Activated naive CD8-positive, alpha-beta T cell (primary cell): ENCODE results near the gene NPHP1.
"Not testable (repeated sequence)": the region's sequence is repeated elsewhere in the genome, so short reads cannot be mapped to it uniquely, and the experiment has no call there.

Experiments
- H3K27ac Mint-ChIP-seq: one replicate; pipeline ENCODE4 v1.8.0; 2021; ENCODE audit warnings: mixed read lengths
- H3K27me3 Mint-ChIP-seq: one replicate; pipeline ENCODE4 v1.8.0; 2021; ENCODE audit warnings: mixed read lengths
- H3K36me3 Mint-ChIP-seq: one replicate; pipeline ENCODE4 v1.8.0; 2021; ENCODE audit warnings: mixed read lengths
- H3K4me1 Mint-ChIP-seq: one replicate; pipeline ENCODE4 v1.8.0; 2021; ENCODE audit warnings: low read depth, mixed read lengths
- H3K4me3 Mint-ChIP-seq: one replicate; pipeline ENCODE4 v1.8.0; 2021; ENCODE audit warnings: mild to moderate bottlenecking, mixed read lengths
- H3K9me3 Mint-ChIP-seq: one replicate; pipeline ENCODE4 v1.8.0; 2021; ENCODE audit warnings: low read depth, mixed read lengths

NPHP1 gene

GRCh38 chr2:110204408-110205385 lies at the start of gene NPHP1:
Gene NPHP1, minus strand, starts transcription at chr2:110205013. Its CDS starts 45 bp downstream, at chr2:110204968.
- H3K27me3 Mint-ChIP-seq = no peaks in the 10 kb centered on the region
- peaks cover 21% of the 10 kb centered on the region for H3K4me1 Mint-ChIP-seq
- peak within 1 kb of the TSS; percentile 96 for H3K4me3 Mint-ChIP-seq
- H3K36me3 Mint-ChIP-seq = peaks cover 3% of the 10 kb centered on the region
- H3K27ac Mint-ChIP-seq = peak within 1 kb of the TSS; percentile 78
- no peaks in the 10 kb centered on the region for H3K9me3 Mint-ChIP-seq

DNA sequence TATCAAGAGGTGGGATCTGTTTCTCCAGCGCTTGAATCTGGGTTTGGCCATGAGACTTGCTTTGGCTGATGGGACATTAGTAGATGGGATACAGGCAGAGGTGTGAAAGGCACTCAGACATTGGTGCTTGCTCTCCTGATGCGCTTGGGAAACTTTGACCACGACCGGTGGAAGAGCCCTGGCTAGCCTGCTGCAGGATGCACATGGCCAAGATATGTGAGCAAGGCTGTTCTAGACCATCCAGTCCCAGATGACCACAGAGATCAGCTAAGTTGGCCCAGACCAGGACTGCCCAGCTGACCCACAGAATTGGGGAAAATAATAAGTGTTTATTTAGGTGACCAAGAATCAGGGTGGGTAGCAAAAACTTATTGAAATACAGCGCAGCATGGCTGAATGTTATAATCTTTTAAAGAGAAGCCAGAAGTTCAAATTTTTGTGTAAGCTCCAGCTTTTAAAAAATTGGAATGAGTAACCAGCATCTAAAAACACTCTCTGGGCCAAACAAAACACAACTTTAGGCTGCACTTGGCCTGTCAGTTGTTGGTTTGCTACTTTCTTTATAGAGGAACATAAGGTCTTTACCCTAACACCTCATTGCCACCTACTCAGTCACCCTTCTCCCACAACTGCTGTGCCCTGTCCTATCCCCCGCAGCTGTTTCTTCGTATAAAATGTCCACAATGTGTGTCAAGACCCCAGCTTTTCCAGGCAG lies 43.4 kb upstream of the NPHP1 start:
- not testable (repeated sequence) for H3K4me1 Mint-ChIP-seq, H3K27ac Mint-ChIP-seq, H3K9me3 Mint-ChIP-seq, H3K27me3 Mint-ChIP-seq, H3K36me3 Mint-ChIP-seq, H3K4me3 Mint-ChIP-seq

DNA sequence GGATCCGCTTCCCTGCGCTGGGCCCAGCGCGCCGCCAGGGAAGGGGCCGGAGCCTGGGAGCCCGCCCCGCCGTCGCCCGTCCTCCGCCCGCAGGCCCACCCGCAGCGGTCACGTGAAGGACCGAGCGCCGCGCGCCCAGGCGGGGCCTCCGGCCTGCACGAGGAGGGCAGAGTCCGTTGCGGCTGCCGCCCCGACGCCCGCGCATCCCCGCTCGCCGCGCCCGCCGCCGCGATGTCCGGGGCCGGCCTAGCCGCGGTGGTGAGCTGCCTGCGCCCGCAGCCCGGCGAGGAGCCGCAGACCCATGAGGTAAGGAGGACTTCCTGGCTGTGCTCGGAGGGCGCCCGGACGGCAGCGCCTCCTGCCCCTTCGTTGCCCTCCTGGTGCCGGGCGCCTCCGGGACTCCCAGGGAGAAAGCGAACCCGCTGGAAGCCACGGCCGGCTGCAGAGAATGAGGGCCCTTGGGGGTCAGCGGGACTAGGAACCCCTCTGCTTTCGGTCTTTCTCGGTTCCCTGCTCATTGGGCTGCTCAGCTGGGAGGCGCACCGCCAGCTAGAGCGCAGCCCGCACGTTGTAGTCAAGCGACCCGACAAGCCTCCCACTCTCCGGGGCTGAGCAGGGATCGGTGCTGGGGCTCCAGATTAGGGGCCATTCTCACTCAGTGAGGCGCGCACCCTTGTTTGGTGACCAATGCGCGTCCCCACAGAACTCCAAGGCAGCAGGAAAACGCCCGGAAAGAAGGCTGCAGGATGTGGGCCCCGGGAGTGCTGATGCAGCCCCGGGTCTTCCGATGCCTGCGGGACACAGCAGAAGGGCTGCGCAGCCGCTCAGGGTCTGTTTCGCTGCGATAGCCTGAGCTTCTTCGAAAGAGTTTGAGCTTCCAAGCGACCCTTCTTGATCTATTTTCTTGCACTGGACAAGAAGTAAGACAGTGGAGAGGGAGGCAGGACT lies 40.9 kb upstream of the NPHP1 start:
- H3K36me3 Mint-ChIP-seq = not testable (repeated sequence)

GRCh38 chr2:110243283-110243682 lies 38.5 kb upstream of the NPHP1 start:
- not testable (repeated sequence) for H3K4me3 Mint-ChIP-seq, H3K9me3 Mint-ChIP-seq, H3K4me1 Mint-ChIP-seq

More for the DNA sequence above, 40.9 kb upstream of the NPHP1 start:
- not testable (repeated sequence) for H3K27me3 Mint-ChIP-seq, H3K4me1 Mint-ChIP-seq, H3K9me3 Mint-ChIP-seq, H3K4me3 Mint-ChIP-seq, H3K27ac Mint-ChIP-seq

DNA sequence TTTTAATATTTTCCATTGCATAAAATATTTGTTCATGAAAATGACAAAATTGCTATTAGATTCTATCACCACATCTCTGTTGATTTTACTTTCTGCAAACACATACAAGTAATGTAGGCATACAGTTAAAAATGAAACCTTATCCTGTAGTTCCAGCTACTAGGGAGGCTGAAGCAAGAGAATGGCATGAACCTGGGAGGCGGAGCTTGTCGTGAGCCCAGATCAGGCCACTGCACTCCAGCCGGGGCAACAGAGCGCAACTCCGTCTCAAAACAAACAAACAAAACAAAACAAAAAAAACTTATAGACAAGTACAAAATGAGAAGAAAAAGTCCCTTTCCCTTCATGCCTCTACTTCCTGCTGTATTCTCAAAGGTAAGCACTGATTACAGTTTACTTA lies 29.7 kb upstream of the NPHP1 start:
- H3K4me1 Mint-ChIP-seq, H3K36me3 Mint-ChIP-seq, H3K27me3 Mint-ChIP-seq, H3K9me3 Mint-ChIP-seq, H3K4me3 Mint-ChIP-seq, H3K27ac Mint-ChIP-seq: not testable (repeated sequence)

More at GRCh38 chr2:110243283-110243682, 38.5 kb upstream of the NPHP1 start:
- H3K27ac Mint-ChIP-seq, H3K27me3 Mint-ChIP-seq, H3K36me3 Mint-ChIP-seq: not testable (repeated sequence)

GRCh38 chr2:110229886-110230285 lies 25.1 kb upstream of the NPHP1 start:
- H3K9me3 Mint-ChIP-seq, H3K36me3 Mint-ChIP-seq, H3K4me1 Mint-ChIP-seq, H3K4me3 Mint-ChIP-seq, H3K27ac Mint-ChIP-seq: not testable (repeated sequence)
- H3K27me3 Mint-ChIP-seq = peaks cover 13% of the 10 kb centered on the region

GRCh38 chr2:110222626-110223025 lies 17.8 kb upstream of the NPHP1 start:
- H3K27me3 Mint-ChIP-seq = peaks cover 19% of the 10 kb centered on the region
- H3K36me3 Mint-ChIP-seq, H3K4me1 Mint-ChIP-seq, H3K9me3 Mint-ChIP-seq, H3K27ac Mint-ChIP-seq, H3K4me3 Mint-ChIP-seq: not testable (repeated sequence)

- Mint-ChIP-seq H3K9me3 (no peaks in the 10 kb centered on the region), H3K27me3 (peaks cover 18% of the 10 kb centered on the region), H3K27ac (no peak overlapping the region), H3K4me3 (no peak overlapping the region), H3K36me3 (no peaks in the 10 kb centered on the region), H3K4me1 (no peaks in the 10 kb centered on the region)
Measured at GRCh38 chr2:110221938-110222337, 17.1 kb upstream of the NPHP1 start.

GRCh38 chr2:110220190-110220564 lies 15.4 kb upstream of the NPHP1 start:
- Mint-ChIP-seq H3K4me3 (no peak overlapping the region), H3K9me3 (no peaks in the 10 kb centered on the region), H3K27me3 (peaks cover 15% of the 10 kb centered on the region), H3K27ac (no peak overlapping the region), H3K36me3 (no peaks in the 10 kb centered on the region), H3K4me1 (no peaks in the 10 kb centered on the region)

GRCh38 chr2:110219496-110220189 lies 14.8 kb upstream of the NPHP1 start:
- Mint-ChIP-seq H3K4me1 (no peaks in the 10 kb centered on the region), H3K4me3 (no peak overlapping the region), H3K27ac (no peak overlapping the region), H3K36me3 (no peaks in the 10 kb centered on the region), H3K9me3 (no peaks in the 10 kb centered on the region), H3K27me3 (peaks cover 17% of the 10 kb centered on the region)

- peaks cover 17% of the 10 kb centered on the region for H3K27me3 Mint-ChIP-seq
- H3K36me3 Mint-ChIP-seq, H3K9me3 Mint-ChIP-seq, H3K27ac Mint-ChIP-seq, H3K4me1 Mint-ChIP-seq, H3K4me3 Mint-ChIP-seq: not testable (repeated sequence)
Measured at GRCh38 chr2:110218889-110219288, 14.1 kb upstream of the NPHP1 start.

- H3K4me3 Mint-ChIP-seq = no peak overlapping the region
- H3K36me3 Mint-ChIP-seq = no peaks in the 10 kb centered on the region
- no peaks in the 10 kb centered on the region for H3K4me1 Mint-ChIP-seq
- no peaks in the 10 kb centered on the region for H3K9me3 Mint-ChIP-seq
- H3K27ac Mint-ChIP-seq = no peak overlapping the region
- H3K27me3 Mint-ChIP-seq = peaks cover 17% of the 10 kb centered on the region
Measured at GRCh38 chr2:110216803-110217202, 12.0 kb upstream of the NPHP1 start.

- Mint-ChIP-seq H3K36me3 (no peaks in the 10 kb centered on the region), H3K27ac (no peak overlapping the region), H3K4me3 (no peak overlapping the region), H3K4me1 (peaks cover 2% of the 10 kb centered on the region), H3K9me3 (no peaks in the 10 kb centered on the region), H3K27me3 (peaks cover 17% of the 10 kb centered on the region)
Measured at GRCh38 chr2:110216199-110216598, 11.4 kb upstream of the NPHP1 start.

DNA sequence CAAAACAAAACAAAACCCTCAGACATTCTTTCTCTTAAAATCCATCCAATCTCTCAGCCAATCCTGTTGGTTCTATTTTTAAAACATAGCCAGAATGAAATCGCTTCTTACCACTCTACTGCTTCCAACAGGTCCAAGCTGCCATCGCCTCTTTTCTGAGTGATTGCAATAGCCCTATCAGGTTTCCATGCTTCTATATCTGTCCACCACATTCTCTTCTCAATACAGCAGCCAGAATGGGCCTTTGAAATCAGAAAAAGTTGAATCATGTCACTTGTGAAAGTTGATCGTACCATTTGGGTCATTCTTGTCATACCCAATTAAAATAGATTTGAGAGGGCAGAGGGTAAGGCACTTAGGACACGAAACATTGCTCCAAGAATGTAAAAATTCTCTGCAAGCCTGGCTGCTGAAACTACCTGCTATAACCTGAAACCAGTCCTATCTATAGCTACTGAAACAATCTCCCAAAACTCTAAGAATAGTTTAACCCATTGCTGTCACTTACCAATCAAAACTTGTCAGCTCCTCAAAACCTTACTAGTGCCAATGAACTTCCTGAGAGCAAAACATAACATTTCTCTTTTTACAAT lies 10.8 kb upstream of the NPHP1 start:
- Mint-ChIP-seq H3K27me3 (peaks cover 17% of the 10 kb centered on the region), H3K36me3 (no peaks in the 10 kb centered on the region), H3K27ac (no peak overlapping the region), H3K4me3 (no peak overlapping the region), H3K4me1 (peaks cover 2% of the 10 kb centered on the region), H3K9me3 (no peaks in the 10 kb centered on the region)
